Measurements from ENCODE around the gene FOXF2. TPM values are rescaled to one million over a fixed set of nuclear protein-coding genes. Genes with fewer than 3 reads are reported as not detected.

Gene FOXF2
- total RNA-seq, 1 donor from 2014 or later, result 3.6 TPM

DNA sequence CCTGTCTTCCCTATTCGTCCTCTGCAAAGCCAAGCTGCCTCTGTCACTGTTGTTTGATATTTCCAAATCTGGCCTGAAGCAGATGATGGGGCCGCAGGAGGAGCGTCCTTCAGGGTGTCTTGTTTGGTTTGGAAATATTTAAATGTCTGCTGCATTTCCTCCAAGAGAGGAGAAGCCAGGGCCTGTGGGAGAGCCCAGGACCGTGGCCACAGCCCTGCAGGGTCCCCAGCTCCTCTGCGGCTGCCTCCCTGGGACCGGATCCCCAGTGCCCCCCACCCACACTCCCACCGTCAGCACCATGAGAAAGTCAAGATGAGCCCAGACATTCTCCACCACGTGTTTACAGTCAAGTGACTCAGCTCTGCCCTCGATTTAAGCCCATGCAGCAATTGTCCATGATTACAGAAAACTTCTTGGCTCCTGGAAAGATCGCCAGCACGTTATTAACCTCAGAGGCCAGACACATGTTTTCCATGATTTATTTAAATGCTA is 18.2 kb downstream of the FOXF2 start:
- no peak for DNase-seq (ENCODE audit: low spot score)

- no peak for DNase-seq (ENCODE audit: low spot score)
Observed at GRCh38 chr6:1409774-1410465, 20.5 kb downstream of the FOXF2 start.

- no peak for DNase-seq (ENCODE audit: low spot score)
Observed at GRCh38 chr6:1412901-1413300, 23.5 kb downstream of the FOXF2 start.

DNA sequence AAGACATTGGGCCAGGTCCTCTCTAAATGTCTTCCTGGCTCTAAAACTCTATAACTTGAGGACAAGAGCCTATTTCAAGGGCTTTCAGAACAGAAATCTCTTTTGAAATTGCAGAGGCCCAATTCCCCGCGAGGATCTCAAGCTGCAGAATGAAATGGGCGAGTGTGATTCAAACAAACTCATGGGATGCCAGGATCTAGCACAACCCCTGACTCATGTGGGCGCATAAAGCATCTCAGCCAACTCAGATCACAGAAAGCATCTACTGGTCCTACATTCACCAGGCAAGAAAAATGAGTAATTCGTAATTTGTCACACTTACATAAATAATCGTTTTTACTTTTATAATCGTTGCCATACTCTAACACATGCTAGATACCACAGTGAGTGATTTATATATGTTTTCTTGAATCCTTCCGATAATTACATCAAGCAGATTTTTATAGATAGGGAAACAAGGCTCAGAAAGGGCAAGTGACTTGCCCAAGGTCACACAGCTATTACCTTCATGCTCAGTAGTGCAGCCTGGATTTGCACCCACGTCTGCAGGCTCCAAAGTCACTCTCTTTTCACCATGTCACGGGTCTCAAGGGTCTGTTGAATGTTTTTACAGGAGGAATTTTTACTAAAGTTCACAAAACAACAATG is 26.2 kb downstream of the FOXF2 start:
- no peak for DNase-seq (ENCODE audit: low spot score)

GRCh38 chr6:1416191-1416760 is 26.9 kb downstream of the FOXF2 start:
- no peak for DNase-seq (ENCODE audit: low spot score)

GRCh38 chr6:1416820-1417219 is 27.4 kb downstream of the FOXF2 start:
- DNase-seq (ENCODE audit: low spot score), result no peak

DNA sequence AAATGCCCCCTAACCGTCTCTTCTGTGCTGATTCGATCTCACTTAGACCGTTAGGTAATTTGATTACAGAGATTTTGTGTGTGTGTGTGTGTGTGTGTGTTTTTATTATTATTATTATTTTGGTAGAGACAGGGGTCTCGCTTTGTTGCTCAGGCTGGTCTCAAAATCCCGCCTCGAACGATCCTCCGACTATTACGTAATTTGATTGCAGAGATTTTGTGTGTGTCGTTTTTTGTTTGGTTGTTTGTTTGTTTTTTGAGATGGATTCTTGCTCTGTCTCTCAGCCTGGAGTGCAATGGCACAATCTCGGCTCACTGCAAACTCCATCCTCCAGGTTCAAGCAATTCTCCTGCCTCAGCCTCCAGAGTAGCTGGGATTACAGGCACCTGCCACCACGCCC is 28.3 kb downstream of the FOXF2 start:
- no peak for DNase-seq (ENCODE audit: low spot score)

DNA sequence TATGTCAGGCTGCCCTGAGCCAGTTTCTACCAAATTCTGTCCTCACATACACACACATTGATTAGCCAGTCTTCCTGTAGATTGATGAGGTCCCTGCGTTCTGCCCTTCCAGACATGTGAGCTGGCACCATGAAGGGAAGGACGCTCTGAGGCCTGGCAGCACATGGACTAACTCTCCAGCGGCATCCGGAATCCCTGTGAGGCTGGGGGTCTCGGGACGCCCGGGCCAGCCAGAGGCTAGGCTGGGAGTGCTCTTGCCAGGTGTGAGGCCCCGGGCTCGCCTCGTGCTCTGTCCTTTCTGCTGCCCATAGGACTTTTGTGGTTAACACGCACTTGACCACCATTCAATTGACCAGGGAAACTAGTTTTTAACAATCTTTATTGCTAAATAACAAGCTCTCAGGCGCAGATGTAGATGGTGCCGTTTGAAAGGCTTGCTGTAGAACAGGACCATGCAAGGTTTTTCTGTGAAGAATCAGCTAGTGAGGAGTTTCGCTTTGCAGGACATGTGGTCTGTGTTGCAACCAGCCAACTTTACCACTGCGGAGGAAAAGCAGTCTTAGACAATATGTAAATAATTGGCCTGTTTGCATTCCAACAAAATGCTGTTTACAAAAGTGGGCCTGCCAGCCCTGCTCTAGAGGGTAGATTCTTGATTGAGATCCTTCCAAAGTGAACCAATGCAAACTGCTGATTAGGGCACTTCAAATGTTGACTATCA is 29.3 kb downstream of the FOXF2 start:
- DNase-seq (ENCODE audit: low spot score), result no peak

DNA sequence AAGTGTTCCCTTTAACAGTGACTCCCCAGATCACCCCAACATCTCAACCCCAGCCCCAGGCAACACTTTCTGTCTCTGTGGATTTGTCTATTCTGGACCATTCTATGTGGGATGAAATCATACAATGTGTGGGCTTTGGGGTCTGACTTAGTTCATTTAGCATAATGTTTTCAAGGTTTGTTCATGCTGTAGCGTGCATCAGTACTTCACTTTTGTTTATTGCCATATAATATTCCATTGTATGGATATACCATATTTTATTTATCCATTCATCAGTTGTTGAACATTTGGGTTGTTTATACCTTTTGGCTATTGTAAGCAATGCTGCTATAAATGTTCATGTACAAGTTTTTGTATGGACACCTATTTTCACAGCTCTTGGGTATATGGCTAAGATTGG is 31.0 kb downstream of the FOXF2 start:
- DNase-seq (ENCODE audit: low spot score), result no peak

DNA sequence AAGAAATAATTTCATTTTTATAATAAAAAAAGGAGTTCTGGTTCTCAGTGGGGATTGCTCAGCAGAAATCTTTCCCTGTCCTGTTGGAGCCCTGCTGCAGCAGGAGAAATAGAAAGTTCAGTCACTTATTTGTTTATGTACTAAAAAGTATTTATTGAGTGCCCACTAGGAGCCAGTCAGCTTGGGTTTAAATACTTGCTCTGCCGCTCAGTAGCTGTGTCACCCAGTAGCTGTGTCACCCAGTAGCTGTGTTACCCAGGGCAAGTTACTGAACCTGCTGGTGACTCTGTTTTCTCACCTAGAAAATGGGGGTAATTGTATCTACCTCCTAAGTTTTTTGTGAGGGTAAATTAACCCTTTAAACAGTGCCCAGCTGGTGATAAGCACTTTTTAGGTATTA is 32.9 kb downstream of the FOXF2 start:
- no peak for DNase-seq (ENCODE audit: low spot score)

DNA sequence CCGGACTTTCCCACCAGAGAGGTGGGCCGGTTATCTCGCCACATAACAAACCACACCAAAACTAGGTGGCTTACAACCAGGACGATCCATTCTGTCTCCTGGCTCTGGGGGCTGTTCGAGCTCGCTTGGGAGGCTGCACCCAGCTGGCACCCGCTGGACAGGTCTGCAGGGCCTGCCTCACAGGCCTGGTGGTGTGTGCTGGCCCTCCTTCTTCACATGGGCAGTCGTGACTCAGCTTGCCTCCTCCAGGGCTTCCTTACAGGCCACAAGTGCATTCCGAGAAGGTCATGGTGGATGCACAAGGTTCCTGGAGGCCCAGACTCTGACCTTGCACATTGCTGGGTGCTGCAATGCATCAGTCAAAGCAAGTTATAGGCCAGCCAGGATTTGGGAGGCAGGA is 34.2 kb downstream of the FOXF2 start:
- DNase-seq (ENCODE audit: low spot score), result no peak

DNA sequence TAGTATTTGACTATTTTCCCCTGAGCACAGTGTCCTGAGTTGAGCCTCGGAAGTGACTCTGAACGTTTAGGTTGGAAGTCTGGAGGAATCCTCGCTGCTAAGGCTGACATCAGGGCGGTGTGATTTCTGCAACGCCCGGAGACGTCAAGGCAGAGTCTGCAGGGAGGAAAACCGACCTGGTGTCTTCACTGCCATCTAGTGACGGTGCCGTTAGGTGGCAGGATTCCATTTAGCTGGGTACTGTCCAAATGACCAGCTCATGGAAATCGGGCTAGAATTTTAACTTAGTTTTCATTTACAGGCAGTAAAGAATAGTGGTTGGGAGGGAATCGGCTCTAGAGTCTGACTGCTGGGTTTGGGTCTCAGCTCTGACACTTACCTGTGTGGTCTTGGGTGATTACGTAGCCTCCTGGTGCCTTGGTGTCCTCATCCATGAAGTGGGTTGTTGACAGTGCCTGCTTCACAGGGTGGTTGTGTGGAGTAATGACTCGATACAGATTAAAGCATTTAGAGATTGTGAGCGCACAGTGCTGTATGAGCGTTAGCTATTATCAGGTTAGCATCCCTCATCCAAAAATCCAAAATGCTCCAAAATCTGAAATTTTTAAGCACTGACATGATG is 35.0 kb downstream of the FOXF2 start:
- DNase-seq (ENCODE audit: low spot score), result peak; percentile 58

DNA sequence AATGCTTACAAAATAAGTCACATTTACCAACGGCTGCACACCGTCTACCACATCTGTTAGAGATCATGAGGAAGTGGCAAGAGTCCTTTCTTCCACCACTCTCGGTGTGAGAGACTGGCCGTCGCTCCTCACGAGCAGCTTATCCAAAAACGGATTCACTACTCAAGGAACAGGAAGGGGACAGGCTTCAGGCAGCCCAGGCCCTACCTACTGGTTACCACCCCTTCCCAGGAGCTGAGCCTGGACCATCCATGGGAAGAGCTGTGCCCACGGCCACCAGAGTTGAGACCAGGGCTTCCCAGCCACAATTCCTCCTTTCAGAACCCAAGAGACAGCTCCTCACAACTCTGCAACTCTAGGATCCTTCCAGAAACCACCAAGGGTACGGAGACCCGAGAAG is 37.0 kb downstream of the FOXF2 start:
- DNase-seq (ENCODE audit: low spot score), result no peak

DNA sequence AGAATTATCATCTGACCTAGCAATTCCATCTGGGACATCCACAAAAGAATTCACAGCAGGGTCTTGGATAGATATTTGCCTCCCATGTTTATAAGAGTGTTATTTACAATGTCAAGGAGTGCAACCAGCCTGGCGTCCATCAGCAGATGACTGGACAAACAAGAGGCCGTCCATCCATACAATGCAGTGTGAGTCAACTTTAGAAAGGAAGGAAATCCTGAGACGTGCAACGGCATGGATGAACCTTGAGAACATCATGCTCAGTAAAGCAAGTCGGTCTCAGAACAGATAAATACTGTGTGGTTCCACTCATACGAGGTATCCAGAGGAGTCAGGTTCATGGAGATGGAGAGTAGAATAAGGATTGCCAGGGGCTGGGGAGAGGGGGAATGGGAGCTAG is 46.4 kb downstream of the FOXF2 start:
- no peak for DNase-seq (ENCODE audit: low spot score)

DNA sequence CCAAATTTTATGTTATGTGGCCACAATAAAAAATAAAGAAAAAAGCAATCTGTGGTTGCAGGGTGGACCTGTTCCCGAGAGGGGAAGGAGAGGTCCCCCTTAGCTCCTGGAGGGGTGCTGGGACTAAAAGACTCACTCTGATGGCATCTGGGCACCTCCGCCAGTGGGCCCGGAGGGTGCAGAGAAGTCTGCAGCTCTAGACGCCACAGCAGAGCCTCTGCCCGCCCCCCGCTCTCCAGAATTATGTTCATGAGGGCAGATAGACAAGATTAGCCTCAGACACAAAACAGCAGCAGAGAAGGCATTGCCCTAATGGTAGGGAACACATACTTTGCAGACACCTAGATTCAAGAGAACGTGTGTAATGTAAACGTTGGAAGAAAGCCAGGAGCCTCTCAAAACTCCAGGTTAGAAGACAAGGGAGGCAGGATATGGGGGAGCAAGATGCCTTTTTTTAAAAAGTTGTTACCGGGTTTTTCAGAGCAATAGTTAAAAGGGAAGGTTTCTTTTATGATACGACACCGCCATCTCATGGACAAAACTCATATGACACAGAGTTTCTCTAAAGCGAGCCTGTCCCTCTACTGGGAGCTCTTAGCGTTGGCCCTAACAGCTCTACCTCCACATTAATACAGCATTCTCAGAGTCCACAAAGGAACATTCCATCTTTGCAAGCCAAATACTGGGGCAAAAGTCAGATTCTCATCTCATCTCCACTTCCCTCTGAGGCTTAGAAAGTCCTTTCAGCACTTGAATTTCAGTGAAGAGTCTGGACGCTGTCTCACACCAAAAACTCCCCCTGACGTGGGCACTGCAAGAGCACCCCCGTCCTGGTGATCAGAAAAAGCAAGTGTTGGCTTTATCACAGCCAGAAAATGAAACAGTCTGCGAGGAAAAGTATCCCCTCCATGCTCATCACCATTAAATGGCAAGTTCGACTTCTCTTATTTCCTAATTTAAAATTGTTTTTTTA is 47.2 kb downstream of the FOXF2 start:
- peak; percentile 68 for DNase-seq (ENCODE audit: low spot score)

DNA sequence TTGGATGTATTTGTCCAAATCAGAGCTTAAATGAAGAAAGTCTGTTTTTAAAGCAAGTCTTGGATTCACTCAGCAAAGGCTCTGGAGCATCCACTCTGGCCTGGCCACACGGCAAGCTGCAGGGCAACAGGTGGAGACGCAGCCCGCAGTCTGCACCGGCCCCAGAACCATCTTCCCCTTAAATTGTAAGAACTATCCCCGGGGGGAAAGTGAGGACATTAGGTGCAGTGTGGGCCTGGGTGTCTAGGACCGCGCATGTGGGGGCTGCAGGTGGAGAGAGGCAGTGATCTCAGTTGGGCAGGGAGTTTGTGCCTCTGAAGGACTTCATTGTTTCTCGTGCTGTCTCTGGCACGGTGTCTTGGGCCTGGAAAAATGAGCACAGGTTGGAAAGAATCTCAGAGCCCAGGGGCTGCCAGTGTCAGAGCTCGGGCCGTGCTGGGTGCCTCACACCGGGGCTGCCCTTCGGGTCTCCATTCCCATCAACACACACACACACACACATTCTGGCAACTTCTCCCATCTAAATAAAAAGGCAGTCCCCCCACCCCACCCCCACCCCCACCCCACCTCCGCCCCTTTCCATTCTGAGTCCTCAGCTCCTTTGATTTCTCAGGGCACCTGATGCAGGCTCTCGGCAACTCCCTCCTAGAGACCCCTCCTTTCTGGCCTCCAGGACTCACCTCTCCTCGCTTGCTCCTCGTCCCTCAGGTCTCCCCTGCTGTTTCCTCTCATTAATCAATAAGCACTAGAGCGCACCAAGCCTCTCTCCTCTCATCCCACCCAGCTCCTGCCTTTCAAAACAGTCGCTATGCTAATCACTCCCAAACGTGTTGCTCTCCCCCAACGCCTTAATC is 48.4 kb downstream of the FOXF2 start:
- no peak for DNase-seq (ENCODE audit: low spot score)

DNA sequence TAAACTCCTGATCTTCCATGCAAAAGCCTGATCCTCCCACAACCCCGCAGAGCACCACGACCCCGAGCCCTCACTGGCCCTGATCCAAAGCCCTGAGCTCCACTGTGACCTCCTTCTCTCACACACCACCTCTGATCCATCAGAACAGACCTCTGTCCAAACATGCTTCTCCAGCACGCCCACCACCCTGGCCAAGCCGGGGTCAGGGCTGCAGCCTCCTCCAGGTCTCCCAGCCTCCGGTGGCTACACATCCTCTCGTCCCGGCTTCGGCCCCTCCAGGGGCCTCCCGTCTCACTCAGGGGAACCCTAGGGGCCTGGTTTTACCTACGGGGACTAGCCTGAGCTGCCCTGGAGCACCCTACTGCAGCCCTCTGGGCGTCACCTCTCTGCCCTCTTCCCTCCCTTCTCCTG is 49.1 kb downstream of the FOXF2 start:
- DNase-seq (ENCODE audit: low spot score), result no peak

DNA sequence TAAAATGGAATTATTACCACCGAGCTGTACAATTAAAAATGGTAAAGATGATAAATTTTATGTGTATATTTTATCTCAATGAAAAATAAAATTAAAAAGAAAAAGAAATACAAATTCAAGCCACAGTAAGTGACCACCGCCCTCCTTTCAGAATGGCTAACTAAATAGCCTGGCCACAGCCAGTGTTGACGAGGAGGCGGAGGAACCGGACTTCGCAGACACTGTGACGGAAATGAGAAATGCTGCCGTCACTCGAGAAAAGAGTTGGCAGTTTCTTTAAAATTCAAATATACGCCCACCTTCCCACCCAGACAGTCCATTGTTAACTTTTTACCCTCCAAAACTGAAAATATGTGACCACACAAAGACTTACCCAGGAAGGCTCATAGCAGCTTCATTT is 50.0 kb downstream of the FOXF2 start:
- DNase-seq (ENCODE audit: low spot score), result no peak

GRCh38 chr6:1442929-1443328 is 53.6 kb downstream of the FOXF2 start:
- DNase-seq (ENCODE audit: low spot score), result no peak
